ENCODE results near the gene MGMT.

The MGMT gene

DNA sequence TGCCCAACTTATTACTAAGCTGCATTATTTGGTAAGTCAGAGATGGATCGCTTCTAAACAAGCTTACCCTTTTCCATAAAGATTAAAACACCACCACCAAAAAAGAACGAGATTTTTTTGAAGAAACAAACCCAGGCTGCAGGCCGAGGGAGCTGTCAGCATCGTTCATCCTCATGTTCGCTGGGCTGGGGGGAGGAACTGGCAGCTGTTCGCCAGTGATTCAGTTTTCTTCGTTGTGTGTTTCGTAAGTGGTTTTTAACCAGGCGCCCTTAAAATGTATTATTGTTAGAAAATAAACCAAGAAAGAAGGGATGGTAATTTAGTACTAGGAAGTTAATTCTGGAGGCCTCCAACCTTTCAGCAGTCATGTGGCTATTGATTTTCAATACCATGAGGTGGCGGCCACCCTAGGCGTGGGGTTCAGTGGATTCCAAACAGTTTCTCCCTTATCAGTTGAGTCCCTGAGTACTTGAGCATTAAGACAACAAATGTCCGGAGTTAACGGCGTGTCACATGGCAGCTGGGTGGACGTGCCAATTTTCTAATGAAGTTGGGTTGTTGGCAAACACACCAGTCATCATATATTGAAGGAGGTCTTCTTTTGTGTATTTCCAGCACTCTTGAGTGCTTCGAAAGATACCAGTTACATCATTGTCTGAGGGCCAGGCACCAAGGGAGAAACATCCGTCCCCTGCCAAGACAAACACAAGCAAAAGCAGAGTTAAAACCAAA is 323.8 kb downstream of the MGMT start:
- ChIA-PET POLR2A (ENCODE audit: low non-redundant PET) (no interaction called here), CTCF (interaction anchor here (1.0 kb wide), 1 partner anchor 10 kb away, joined by 5 read pairs; no protein-coding TSS in a partner anchor)
- TF ChIP-seq, protein P1, sequence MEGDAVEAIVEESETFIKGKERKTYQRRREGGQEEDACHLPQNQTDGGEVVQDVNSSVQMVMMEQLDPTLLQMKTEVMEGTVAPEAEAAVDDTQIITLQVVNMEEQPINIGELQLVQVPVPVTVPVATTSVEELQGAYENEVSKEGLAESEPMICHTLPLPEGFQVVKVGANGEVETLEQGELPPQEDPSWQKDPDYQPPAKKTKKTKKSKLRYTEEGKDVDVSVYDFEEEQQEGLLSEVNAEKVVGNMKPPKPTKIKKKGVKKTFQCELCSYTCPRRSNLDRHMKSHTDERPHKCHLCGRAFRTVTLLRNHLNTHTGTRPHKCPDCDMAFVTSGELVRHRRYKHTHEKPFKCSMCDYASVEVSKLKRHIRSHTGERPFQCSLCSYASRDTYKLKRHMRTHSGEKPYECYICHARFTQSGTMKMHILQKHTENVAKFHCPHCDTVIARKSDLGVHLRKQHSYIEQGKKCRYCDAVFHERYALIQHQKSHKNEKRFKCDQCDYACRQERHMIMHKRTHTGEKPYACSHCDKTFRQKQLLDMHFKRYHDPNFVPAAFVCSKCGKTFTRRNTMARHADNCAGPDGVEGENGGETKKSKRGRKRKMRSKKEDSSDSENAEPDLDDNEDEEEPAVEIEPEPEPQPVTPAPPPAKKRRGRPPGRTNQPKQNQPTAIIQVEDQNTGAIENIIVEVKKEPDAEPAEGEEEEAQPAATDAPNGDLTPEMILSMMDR (conservative IDR thresholded peaks at IDR 0.05; ENCODE audit: low read depth), result no peak
- H3K27ac ChIP-seq, result no peak overlapping the region
- no peak for DNase-seq (ENCODE audit: low spot score)

DNA sequence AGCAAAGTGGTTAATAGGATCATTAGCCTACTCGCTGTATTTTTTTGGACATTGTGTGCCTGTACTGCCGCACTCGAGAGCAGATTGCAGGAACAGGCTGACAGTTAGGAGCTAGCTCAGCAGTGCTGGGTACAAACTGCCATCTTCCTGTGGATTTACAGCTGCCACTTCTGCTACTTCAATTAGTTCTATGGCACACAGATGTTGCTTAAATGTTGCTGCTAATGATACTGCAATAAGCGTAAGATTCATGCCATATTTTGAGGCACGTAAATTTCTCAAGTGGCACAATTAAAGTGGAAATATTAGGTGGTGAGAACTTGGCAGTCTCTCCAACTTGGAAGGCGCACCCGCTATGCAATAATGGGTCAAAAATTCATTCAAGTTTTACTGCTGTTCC is 325.1 kb downstream of the MGMT start:
- no peak overlapping the region for H3K27ac ChIP-seq
- TF ChIP-seq, protein P1 (conservative IDR thresholded peaks at IDR 0.05; ENCODE audit: low read depth), result no peak
- POLR2A ChIA-PET (ENCODE audit: low non-redundant PET), result no interaction called here
- CTCF ChIA-PET, result interaction anchor here (0.6 kb wide), 1 partner anchor 619 kb away, joined by 4 read pairs; no protein-coding TSS in a partner anchor
- no peak for DNase-seq (ENCODE audit: low spot score)

DNA sequence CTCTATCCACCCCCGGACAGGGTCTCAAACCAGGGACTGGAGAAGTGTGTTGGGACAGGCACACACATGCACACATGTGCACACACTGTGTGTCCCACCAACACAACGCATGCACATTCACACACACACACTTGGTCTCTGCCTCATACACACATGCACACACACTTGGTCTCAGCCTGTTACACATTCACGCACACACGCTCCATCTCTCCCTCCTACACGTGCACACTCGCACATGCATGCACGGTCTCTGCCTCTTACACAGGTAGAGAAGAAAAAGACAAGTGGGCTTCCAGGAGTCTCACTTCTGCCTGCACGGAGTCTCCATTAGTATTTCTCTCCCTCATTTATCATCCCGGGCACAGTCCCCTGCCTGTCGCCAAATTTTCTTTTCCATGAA is 325.8 kb downstream of the MGMT start:
- H3K27ac ChIP-seq, result no peak overlapping the region
- ChIA-PET CTCF (interaction anchor here (0.6 kb wide), 1 partner anchor 619 kb away, joined by 4 read pairs; no protein-coding TSS in a partner anchor), POLR2A (ENCODE audit: low non-redundant PET) (no interaction called here)
- no peak for DNase-seq (ENCODE audit: low spot score)
- TF ChIP-seq, protein P1 (conservative IDR thresholded peaks at IDR 0.05; ENCODE audit: low read depth), result no peak

DNA sequence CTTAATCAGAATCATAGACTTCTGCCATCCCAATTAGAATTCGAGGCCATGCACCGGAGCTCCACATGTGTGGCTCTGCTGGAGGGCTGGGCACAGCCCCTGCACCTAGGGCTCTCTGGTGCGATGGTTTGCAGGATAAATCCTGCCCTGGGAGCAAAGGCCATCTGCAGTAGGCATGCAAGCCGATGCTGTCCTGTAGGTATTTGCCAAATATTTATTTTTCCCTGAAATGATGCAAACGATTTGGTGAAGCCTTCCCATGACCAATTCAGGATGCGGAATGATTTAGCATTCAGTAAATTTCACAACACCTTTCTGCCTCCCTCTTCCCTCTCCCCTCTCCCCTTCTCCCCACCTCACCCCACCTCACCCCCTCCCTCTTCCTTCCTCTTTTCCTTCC is 326.4 kb downstream of the MGMT start:
- POLR2A ChIA-PET (ENCODE audit: low non-redundant PET), result no interaction called here
- no peak overlapping the region for H3K27ac ChIP-seq
- TF ChIP-seq, protein P1 (conservative IDR thresholded peaks at IDR 0.05; ENCODE audit: low read depth), result no peak
- no peak for DNase-seq (ENCODE audit: low spot score)
- CTCF ChIA-PET, result no interaction called here

DNA sequence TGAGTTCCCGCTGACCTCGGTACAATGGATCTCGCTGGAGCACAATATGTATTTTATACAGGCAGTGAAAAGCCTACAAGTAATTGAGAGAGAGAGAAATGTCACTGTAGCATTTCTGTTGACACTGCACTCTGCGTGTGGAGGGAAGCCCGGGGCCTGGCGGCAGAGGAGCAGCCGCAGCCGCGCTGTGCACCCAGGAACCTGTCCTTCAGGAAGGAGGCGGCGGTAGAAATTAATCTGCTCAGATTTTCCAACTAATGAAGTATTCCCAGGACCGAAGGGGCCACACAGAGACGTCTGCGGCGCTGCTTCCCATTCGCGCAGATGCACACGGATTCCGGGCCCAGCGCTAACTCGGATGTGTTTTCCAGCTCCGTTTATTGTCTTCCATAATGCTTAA is 327.0 kb downstream of the MGMT start:
- ChIA-PET POLR2A (ENCODE audit: low non-redundant PET) (no interaction called here), CTCF (no interaction called here)

DNA sequence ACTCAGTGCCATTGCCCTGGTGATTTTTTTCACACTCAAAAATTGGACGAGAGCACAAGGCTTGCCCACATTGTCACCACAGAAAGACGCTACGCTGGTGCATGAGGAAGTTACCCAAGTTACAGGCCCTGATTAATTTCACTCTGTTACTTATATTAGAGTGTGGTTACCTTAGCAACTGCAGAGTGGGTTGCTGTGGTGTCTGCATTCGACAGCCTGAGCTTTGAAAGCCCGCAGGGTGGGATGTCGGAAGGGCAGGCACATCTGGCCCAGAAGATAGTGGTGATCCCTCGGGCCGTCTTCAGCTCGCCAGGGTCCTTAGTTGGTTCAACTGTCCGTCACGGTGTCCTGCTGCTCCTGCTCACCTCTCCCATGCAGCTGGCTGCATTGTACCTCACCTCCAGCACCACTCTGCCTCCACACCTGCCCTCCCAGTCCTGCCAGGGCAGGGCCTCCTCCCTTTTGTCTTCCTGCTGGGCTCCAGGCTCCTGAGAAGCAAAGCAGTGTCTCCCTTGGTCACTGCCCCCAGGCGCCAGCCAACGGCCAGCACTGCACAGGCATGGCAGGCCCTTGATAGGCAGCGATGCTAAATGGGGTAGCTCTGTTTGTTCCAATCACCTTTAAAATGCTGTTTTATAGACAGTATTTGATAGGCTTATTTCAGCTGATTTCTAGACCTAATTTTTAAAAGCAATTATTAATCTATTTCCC is 329.8 kb downstream of the MGMT start:
- TF ChIP-seq, protein P1 (conservative IDR thresholded peaks at IDR 0.05; ENCODE audit: low read depth), result no peak
- POLR2A ChIA-PET (ENCODE audit: low non-redundant PET), result no interaction called here
- no peak overlapping the region for H3K27ac ChIP-seq
- no peak for DNase-seq (ENCODE audit: low spot score)
- CTCF ChIA-PET, result no interaction called here

More for the DNA sequence above, 327.0 kb downstream of the MGMT start:
- H3K27ac ChIP-seq, result no peak overlapping the region
- TF ChIP-seq, protein P1 (conservative IDR thresholded peaks at IDR 0.05; ENCODE audit: low read depth), result no peak
- DNase-seq (ENCODE audit: low spot score), result no peak
